ENCODE data around the gene GSTO2. TPM values are rescaled to one million over a fixed set of nuclear protein-coding genes. Genes with fewer than 3 reads are reported as not detected.

Gene GSTO2
- 2.1 and 3.4 TPM in 2 replicates for total RNA-seq (2016; rRNA removed; fragmentation: Illumina TruSeq; extraction: Trizol)
- total RNA-seq (2016; cell fraction: cytosol; rRNA removed; fragmentation: Illumina TruSeq; extraction: Trizol; ENCODE audit: low read depth): 0.61 and 0.97 TPM in 2 replicates
- total RNA-seq (2016; cell fraction: insoluble cytoplasmic fraction; rRNA removed; fragmentation: Illumina TruSeq; extraction: Trizol): 1.9 and 2.5 TPM in 2 replicates
- 1.3 and 2.6 TPM in 2 replicates for total RNA-seq (2016; cell fraction: membrane; rRNA removed; fragmentation: Illumina TruSeq; extraction: Trizol)
- total RNA-seq (2016; cell fraction: nucleus; rRNA removed; fragmentation: Illumina TruSeq; extraction: Trizol): 2.4 and 3.2 TPM in 2 replicates
- 5.8 and 7.9 TPM in 2 replicates for polyA plus RNA-seq (2011; rRNA removed)
- polyA plus RNA-seq (2011; cell fraction: cytosol; rRNA removed): 5.4 TPM in 2 replicates
- polyA plus RNA-seq (2011; cell fraction: nucleus; rRNA removed): 3.2 and 4.7 TPM in 2 replicates
- 2.1 and 4.2 TPM in 2 replicates for polyA plus RNA-seq (2012)
- 1.1 and 1.5 TPM in 2 replicates for polyA plus RNA-seq (2016; cell fraction: cytosol; fragmentation: Illumina TruSeq; extraction: Trizol; ENCODE audit: low read depth)
- polyA plus RNA-seq (2016; cell fraction: insoluble cytoplasmic fraction; fragmentation: Illumina TruSeq; extraction: Trizol; ENCODE audit: low read depth): 1.4 and 1.8 TPM in 2 replicates
- 1.1 and 1.6 TPM in 2 replicates for polyA plus RNA-seq (2016; cell fraction: membrane; fragmentation: Illumina TruSeq; extraction: Trizol; ENCODE audit: low read depth)
- 1.4 and 2.0 TPM in 2 replicates for polyA plus RNA-seq (2016; cell fraction: nucleus; fragmentation: Illumina TruSeq; extraction: Trizol; ENCODE audit: insufficient read depth, low read depth)
- polyA minus RNA-seq (2011; rRNA and poly(A)+ RNA removed; ENCODE audit: low replicate concordance): 4.8 and 5.9 TPM in 2 replicates
- 0.99 and 3.0 TPM in 2 replicates for polyA minus RNA-seq (2011; cell fraction: cytosol; rRNA and poly(A)+ RNA removed)
- polyA minus RNA-seq (2011; cell fraction: nucleus; rRNA and poly(A)+ RNA removed): 5.6 and 8.6 TPM in 2 replicates
- Bru-seq, nascent RNA: percentile 68 among the genes with signal in this experiment
- percentile 78 among the genes with signal in this experiment for BruChase-seq, experiment 1, labeled RNA remaining after a 6-hour chase
- percentile 80 among the genes with signal in this experiment for BruChase-seq, experiment 2, labeled RNA remaining after a 2-hour chase
- long read RNA-seq, experiment 1, partial matches to known transcripts: 3 of 7 reads
- long read RNA-seq, experiment 1, other reads (novel, unspliced or antisense): 4 of 7 reads
- long read RNA-seq, experiment 2, full-length matches to known transcripts: 1 of 10 reads
- long read RNA-seq, experiment 2, partial matches to known transcripts: 0 of 10 reads
- long read RNA-seq, experiment 2, other reads (novel, unspliced or antisense): 9 of 10 reads

DNA sequence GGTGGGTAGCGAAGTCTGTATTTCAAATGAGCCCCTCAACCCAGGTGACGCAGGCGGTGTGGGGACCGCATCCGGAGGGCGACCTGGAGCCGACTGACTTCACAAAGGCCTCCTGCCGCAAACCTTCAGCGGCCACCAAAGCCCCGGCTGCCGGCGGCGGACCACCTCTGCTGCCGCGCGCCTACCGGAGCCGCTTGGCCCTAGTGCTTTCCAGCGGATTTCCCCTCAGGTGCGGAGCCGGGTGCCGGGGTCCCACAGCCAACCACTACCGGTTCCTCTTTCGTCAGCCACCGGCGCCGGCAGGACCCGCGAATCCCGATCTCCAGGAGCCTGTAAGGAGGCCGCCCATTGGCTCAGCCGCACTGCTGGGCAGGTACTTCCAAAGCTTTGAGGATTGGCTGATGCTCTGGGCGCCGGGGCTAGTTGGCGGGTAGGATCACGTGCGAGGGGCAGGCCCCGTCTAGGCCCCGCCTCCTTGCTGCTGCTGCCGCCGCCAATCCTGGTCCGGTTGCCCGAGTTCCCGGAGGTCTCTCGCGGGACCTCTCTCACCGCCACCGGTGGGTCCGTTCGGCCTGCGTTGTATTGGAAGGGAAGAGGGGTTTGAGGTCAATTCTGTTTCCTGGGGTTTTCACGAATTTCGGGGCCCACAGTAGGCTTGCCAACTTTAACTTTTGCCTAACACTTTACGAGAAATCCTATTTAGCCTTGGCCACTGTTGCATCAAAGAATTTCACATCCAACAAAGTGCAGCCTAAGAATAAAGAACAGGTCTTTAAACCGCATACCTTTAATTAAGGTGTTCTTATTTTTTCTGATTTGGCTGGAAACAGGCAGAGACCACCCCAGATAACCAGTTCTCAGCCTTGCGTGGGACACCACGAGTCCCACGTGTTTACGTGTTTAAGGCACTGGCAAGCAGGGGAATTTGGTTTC lies at the start of gene GSTO2:
Gene GSTO2 (plus strand): TSS at position 472 of the 933 bp plus-strand sequence. CDS start 5,732 bp downstream, outside the sequence.
- Histone ChIP-seq H2AFZ (ENCODE audit: low read length) (no peak within 1 kb of the TSS), H3K27ac (ENCODE audit: extremely low read length, insufficient read depth, low read length) (no peak within 1 kb of the TSS), H3K36me3 (replicated peaks in 1 of 2; ENCODE audit: control insufficient read depth in 1 of 2, insufficient read depth in 2 of 2, low read length in 2 of 2) (peaks cover 13 to 53% of the 10 kb centered on the region in 2 experiments), H4K20me1 (ENCODE audit: insufficient read depth, low read length) (peaks cover 6% of the 10 kb centered on the region; the same call in 1 of the 2 replicates), H3K79me2 (ENCODE audit: insufficient read depth, low read length) (no peaks in the 10 kb centered on the region), H3K4me3 (replicated peaks in 1 of 3; ENCODE audit: insufficient read depth in 1 of 3, low read depth in 2 of 3, low read length in 3 of 3) (no peak within 1 kb of the TSS), H3K4me2 (ENCODE audit: low read depth, low read length) (no peak within 1 kb of the TSS), H3K4me1 (ENCODE audit: insufficient read depth, low read length) (peaks cover 23% of the 10 kb centered on the region), H3K27me3 (ENCODE audit: control insufficient read depth in 1 of 2, insufficient read depth in 2 of 2, low read length in 2 of 2) (no peaks in the 10 kb centered on the region), H3K9ac (ENCODE audit: insufficient read depth, low read depth, low read length) (no peak within 1 kb of the TSS), H3K9me3 (ENCODE audit: low read length) (no peaks in the 10 kb centered on the region)
- ATAC-seq (no peak; the same call in 1 of the 3 replicates), FAIRE-seq (no peak), DNase-seq (ENCODE audit: low spot score) (no peak)
- POLR2A ChIA-PET: no interaction called here
- in situ Hi-C loops (cut with HindIII; ENCODE audit: extremely low pct_ligation_motif_present, low pct_unique_long_range_greater_than_20kb): no loop called here
- CTCF ChIA-PET (ENCODE audit: low intra/inter-chr PET ratio, low total read pairs): no interaction called here
- WGBS (ENCODE audit: low lambda C conversion rate): 98% methylated on average over 49 of the region's 59 CpGs
- intact Hi-C loops (cut with micrococcal nuclease; ENCODE audit: unreplicated experiment): no loop called here
- BruUV-seq (replicated peaks): no TSS peak
- TF ChIP-seq TAF15 (IDR thresholded peaks at IDR 0.05; ENCODE audit: low read depth, low read length, poor library complexity, severe bottlenecking): peak; percentile 38
- TF ChIP-seq ZNF782 (CRISPR knock-in tag; IDR thresholded peaks at IDR 0.05; ENCODE audit: borderline replicate concordance): no peak
- TF ChIP-seq, protein P1, sequence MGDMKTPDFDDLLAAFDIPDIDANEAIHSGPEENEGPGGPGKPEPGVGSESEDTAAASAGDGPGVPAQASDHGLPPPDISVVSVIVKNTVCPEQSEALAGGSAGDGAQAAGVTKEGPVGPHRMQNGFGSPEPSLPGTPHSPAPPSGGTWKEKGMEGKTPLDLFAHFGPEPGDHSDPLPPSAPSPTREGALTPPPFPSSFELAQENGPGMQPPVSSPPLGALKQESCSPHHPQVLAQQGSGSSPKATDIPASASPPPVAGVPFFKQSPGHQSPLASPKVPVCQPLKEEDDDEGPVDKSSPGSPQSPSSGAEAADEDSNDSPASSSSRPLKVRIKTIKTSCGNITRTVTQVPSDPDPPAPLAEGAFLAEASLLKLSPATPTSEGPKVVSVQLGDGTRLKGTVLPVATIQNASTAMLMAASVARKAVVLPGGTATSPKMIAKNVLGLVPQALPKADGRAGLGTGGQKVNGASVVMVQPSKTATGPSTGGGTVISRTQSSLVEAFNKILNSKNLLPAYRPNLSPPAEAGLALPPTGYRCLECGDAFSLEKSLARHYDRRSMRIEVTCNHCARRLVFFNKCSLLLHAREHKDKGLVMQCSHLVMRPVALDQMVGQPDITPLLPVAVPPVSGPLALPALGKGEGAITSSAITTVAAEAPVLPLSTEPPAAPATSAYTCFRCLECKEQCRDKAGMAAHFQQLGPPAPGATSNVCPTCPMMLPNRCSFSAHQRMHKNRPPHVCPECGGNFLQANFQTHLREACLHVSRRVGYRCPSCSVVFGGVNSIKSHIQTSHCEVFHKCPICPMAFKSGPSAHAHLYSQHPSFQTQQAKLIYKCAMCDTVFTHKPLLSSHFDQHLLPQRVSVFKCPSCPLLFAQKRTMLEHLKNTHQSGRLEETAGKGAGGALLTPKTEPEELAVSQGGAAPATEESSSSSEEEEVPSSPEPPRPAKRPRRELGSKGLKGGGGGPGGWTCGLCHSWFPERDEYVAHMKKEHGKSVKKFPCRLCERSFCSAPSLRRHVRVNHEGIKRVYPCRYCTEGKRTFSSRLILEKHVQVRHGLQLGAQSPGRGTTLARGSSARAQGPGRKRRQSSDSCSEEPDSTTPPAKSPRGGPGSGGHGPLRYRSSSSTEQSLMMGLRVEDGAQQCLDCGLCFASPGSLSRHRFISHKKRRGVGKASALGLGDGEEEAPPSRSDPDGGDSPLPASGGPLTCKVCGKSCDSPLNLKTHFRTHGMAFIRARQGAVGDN (CRISPR knock-in tag; IDR thresholded peaks at IDR 0.05): peak; percentile 46; the same call in 1 of the 2 replicates
- no peak for TF ChIP-seq EHMT2 (IDR thresholded peaks at IDR 0.05; ENCODE audit: borderline replicate concordance, low read depth, low read length)
- TF ChIP-seq, protein P2, sequence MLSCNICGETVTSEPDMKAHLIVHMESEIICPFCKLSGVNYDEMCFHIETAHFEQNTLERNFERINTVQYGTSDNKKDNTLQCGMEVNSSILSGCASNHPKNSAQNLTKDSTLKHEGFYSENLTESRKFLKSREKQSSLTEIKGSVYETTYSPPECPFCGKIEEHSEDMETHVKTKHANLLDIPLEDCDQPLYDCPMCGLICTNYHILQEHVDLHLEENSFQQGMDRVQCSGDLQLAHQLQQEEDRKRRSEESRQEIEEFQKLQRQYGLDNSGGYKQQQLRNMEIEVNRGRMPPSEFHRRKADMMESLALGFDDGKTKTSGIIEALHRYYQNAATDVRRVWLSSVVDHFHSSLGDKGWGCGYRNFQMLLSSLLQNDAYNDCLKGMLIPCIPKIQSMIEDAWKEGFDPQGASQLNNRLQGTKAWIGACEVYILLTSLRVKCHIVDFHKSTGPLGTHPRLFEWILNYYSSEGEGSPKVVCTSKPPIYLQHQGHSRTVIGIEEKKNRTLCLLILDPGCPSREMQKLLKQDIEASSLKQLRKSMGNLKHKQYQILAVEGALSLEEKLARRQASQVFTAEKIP (CRISPR knock-in tag; IDR thresholded peaks at IDR 0.05; ENCODE audit: borderline replicate concordance): no peak
- TF ChIP-seq, protein P3, sequence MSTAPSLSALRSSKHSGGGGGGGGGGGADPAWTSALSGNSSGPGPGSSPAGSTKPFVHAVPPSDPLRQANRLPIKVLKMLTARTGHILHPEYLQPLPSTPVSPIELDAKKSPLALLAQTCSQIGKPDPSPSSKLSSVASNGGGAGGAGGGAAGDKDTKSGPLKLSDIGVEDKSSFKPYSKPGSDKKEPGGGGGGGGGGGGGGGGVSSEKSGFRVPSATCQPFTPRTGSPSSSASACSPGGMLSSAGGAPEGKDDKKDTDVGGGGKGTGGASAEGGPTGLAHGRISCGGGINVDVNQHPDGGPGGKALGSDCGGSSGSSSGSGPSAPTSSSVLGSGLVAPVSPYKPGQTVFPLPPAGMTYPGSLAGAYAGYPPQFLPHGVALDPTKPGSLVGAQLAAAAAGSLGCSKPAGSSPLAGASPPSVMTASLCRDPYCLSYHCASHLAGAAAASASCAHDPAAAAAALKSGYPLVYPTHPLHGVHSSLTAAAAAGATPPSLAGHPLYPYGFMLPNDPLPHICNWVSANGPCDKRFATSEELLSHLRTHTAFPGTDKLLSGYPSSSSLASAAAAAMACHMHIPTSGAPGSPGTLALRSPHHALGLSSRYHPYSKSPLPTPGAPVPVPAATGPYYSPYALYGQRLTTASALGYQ (CRISPR knock-in tag; IDR thresholded peaks at IDR 0.05): no peak
- no peak for TF ChIP-seq MTA3 (CRISPR knock-in tag; IDR thresholded peaks at IDR 0.05)
- TF ChIP-seq TCF7 (IDR thresholded peaks at IDR 0.05; ENCODE audit: low read depth): no peak
- TF ChIP-seq MLLT10 (CRISPR knock-in tag; IDR thresholded peaks at IDR 0.05): no peak

Data from HepG2 (cell line).